Erythroblast (primary cell): ENCODE data around the gene ADGRD1.

Experiments
- GATA1 ChIP-seq: IDR thresholded peaks from 2 replicates; pipeline ENCODE4 v1.6.1; 2011; ENCODE audit warnings: low read depth, mild to moderate bottlenecking, control low read depth, low read length, moderate library complexity
- POLR2A ChIP-seq: IDR thresholded peaks from 2 replicates; pipeline ENCODE4 v1.6.1; 2011; ENCODE audit warnings: mild to moderate bottlenecking, low read length

DNA sequence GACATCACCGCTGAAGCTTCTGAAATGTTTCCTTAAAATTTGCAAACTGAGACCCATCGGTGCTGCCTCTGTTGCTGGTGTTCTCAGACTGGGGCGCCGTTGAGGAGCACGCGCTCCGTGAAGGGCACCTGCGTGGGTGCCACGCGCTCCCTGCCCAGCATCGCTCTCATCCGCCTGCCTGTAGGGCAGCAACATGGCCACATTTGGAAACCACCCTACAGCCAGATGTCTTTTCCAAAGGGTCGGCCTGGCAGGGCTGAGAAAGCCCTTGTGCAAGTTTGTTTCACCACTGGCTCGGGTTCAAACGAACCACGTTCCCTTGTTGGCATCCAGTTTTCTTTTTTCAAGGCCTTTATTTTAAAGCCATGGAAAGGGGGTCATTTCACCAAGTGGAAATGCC lies 13.9 kb downstream of the ADGRD1 start:
- no peak for TF ChIP-seq POLR2A
- no peak for TF ChIP-seq GATA1
